ENCODE data around the gene ASCC3.
A peak's percentile ranks its signal among the peaks of the same experiment; 100 is the strongest.
"Not testable (repeated sequence)": the region's sequence is repeated elsewhere in the genome, so short reads cannot be mapped to it uniquely, and the experiment has no call there.

The ASCC3 gene

GRCh38 chr6:100880853-100881706 is at the start of gene ASCC3:
TSS of gene ASCC3 (minus strand) at chr6:100881329. CDS start at chr6:100867997, 13,332 bp downstream.
- DNase-seq (ENCODE audit: low spot score): peak; percentile 60

- DNase-seq (ENCODE audit: low spot score): no peak
Observed at GRCh38 chr6:100925749-100926148, 44.6 kb upstream of the ASCC3 start.

GRCh38 chr6:100924534-100925227 is 43.6 kb upstream of the ASCC3 start:
- no peak for DNase-seq (ENCODE audit: low spot score)

GRCh38 chr6:100923481-100924165 is 42.5 kb upstream of the ASCC3 start:
- no peak for DNase-seq (ENCODE audit: low spot score)

GRCh38 chr6:100920028-100920605 is 39.0 kb upstream of the ASCC3 start:
- DNase-seq (ENCODE audit: low spot score): no peak

- no peak for DNase-seq (ENCODE audit: low spot score)
Observed at GRCh38 chr6:100918152-100918551, 37.0 kb upstream of the ASCC3 start.

DNA sequence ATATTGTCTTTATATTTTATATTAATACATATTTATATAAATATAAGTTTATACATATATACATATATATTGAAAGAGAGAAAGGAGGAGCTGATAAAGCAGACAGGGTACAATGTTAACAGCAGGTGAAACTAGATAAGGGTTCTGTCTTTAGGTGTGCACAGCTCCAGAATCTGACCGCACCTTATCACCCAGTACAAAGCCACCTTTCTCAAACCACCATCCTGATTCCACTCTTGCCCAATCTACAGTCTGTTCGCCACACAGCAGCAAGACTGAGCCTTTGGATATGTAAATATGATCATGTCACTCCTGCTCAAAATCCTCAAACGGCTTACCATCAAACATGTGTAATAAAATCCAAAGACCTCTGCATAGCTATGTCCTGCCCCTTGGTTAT is 34.7 kb upstream of the ASCC3 start:
- no peak for DNase-seq (ENCODE audit: low spot score)

- no peak for DNase-seq (ENCODE audit: low spot score)
Observed at GRCh38 chr6:100913400-100914276, 32.5 kb upstream of the ASCC3 start.

GRCh38 chr6:100906325-100906724 is 25.2 kb upstream of the ASCC3 start:
- no peak for DNase-seq (ENCODE audit: low spot score)

DNA sequence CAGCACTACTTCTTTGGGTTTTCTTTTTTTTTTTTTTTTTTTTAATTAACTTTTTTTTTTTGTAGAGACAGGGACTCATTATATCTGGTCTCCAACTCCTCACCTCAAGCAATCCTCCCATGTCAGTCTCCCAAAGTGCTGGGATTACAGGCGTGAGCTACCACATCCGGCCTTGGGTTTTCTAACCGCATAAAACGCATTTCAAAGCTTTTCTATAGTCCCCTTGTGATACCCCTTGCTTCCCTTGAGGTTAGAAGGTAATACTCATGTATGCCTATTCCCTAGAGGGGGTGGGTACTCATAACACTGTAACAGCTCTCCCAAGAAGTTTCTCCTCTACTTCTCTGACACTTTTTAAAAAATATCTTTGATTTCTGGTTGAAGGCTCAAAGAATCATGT is 23.9 kb upstream of the ASCC3 start:
- DNase-seq (ENCODE audit: low spot score): no peak

DNA sequence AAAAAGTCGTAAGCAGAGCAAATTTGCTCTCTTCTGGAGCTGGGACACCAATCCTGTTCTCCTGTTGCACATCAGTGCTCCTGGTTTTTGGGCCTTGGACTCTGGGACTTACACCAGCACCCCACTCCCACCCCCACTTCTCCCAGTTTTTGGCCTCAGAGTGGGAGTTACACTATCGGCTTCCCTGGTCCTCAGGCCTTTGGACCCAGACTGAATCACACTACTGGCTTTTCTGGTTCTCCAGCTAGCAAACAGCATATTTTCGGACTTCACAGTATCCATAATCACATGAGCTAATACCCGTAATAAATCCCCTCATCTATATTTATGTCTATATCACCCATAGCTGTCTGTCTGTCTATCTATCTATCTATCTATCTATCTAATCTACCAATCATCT is 23.2 kb upstream of the ASCC3 start:
- no peak for DNase-seq (ENCODE audit: low spot score)

- DNase-seq (ENCODE audit: low spot score): no peak
Observed at GRCh38 chr6:100901582-100901981, 20.5 kb upstream of the ASCC3 start.

DNA sequence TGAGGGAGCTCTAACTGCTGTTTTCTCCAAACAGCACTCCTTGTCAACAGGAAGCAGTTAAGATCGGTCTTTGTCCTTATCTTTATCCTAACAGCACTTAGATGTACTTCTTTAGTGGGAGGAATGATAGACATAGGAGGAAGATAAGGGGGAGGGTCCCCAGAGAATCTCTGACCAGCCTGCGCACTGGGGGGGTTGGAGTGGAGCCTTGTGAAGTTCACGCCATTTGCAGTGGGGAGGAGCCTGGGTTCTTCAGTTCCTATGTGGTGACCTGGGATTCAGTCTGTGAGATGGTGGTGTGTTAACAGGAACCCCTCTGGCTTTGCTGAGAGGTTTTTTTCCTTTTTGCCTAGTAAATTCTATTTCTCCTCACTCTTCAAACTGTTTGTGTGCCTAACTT is 18.1 kb upstream of the ASCC3 start:
- no peak for DNase-seq (ENCODE audit: low spot score)

- DNase-seq (ENCODE audit: low spot score): no peak
Observed at GRCh38 chr6:100897671-100898070, 16.5 kb upstream of the ASCC3 start.

GRCh38 chr6:100893743-100894142 is 12.6 kb upstream of the ASCC3 start:
- no peak for DNase-seq (ENCODE audit: low spot score)

DNA sequence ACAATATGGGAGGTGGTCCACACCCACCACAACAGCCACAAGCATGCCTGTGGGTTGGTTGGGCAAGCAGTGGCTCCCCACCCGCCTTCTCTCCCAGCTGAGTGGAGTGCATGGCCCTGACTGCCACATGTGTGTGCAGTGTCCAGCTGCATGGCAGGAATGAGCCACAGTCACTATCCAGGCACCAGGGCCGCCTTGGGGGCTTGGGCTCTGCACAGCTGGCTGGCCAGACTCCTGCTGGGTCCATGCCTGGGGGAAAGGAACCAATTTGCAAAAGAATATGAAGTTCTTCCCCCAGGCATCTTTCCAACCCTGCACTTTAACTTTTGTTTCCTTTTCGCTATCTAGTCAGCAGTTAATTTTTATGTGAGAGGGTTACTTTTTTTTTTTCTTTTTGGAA is 11.6 kb upstream of the ASCC3 start:
- no peak for DNase-seq (ENCODE audit: low spot score)

DNA sequence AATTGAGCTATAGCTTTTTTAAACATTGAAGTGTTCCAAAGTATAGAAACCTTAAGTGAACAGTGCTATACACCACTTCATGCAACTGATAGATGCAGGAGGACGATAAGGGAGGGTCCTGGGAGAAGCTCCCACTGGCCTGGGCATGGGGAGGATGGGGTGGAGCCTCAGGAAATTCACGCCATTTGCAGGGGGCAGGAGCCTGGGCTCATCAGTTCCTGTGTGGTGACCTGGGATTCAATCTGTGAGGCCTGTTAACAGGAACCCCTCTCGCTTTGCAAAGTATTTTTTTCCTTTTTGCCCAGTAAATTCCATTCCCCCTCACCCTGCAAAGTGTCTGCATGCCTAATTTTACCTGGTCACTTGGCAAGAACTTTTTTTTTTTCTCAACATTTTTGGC is 11.0 kb upstream of the ASCC3 start:
- no peak for DNase-seq (ENCODE audit: low spot score)

DNA sequence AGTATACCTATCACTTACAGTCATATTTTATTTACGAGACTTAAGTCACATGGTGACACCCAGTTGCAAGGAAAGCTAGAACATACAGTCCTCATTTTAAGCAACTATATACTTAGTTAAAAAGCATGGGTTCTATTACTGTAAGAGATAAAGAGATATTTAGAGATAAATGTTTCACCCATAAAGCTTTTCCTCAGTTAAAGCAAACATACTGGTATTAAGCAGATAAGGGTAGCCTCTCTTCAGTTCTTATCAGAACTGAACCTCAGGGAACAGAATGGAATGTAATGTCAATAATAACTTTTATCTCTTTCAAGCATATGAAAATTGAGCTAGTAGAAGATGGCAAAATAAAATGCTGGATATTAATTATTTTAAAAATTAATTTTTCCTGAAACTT is 9.9 kb upstream of the ASCC3 start:
- no peak for DNase-seq (ENCODE audit: low spot score)

- DNase-seq (ENCODE audit: low spot score): not testable (repeated sequence)
Observed at GRCh38 chr6:100890646-100891045, 9.5 kb upstream of the ASCC3 start.

DNA sequence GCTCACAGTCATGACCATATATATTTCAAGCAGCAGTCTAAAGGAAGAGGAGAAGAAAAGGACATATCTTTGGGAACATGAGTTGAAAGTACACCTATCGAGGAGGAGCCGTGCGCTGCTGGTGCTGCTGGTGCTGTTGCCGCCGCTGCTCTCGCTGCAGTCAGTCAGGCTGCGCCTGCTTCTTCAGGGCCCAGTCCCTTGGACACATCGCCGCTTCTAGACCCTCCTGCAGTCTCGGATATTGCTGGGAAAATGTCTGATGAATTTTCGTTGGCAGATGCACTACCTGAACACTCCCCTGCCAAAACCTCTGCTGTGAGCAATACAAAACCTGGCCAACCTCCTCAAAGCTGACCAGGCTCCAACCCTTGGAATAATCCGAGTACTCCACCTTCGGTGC is 8.2 kb upstream of the ASCC3 start:
- DNase-seq (ENCODE audit: low spot score): no peak

- DNase-seq (ENCODE audit: low spot score): no peak
Observed at GRCh38 chr6:100886076-100886475, 4.9 kb upstream of the ASCC3 start.

- no peak for DNase-seq (ENCODE audit: low spot score)
Observed at GRCh38 chr6:100883347-100883746, 2.2 kb upstream of the ASCC3 start.

Measured in HuH-7.5 (cell line).